Upper lobe of left lung (tissue), 6 donors: Measurements from ENCODE around the gene GDNF. TPM values are rescaled to one million over a fixed set of nuclear protein-coding genes. Genes with fewer than 3 reads are reported as not detected.
"Not testable (repeated sequence)": the region's sequence is repeated elsewhere in the genome, so short reads cannot be mapped to it uniquely, and the experiment has no call there.

Experiments used
- ATAC-seq, 2 donors: fragments of 200-7000 bp; cut with Tn5 transposase; one replicate each; pipeline ENCODE4 v1.9.1; 2022; ENCODE audit warnings: mild to moderate bottlenecking in 2 of 2, moderate library complexity in 2 of 2; ENCODE audit not compliant: low FRiP score in 2 of 2
- DNase-seq, 2 donors: peaks; one replicate each; pipeline ENCODE4 v3.0.0-alpha.2; 2019 to 2020
- H3K27ac ChIP-seq, 4 donors: fragments of 200-600 bp; sonication (generic); one replicate each; pipeline ENCODE4 v1.5.1; 2016 to 2019
- H3K27me3 ChIP-seq, 4 donors: fragments of 200-600 bp; sonication (generic); one replicate each; pipeline ENCODE4 v1.5.1; 2017 to 2019
- H3K36me3 ChIP-seq, 4 donors: fragments of 200-600 bp; sonication (generic); one replicate each; pipeline ENCODE4 v1.5.1; 2016 to 2019
- H3K4me1 ChIP-seq, 4 donors: fragments of 200-600 bp; sonication (generic); one replicate each; pipeline ENCODE4 v1.5.1; 2018 to 2019
- H3K4me3 ChIP-seq, 4 donors: fragments of 200-600 bp; sonication (generic); one replicate each; pipeline ENCODE4 v1.5.1; 2017 to 2019; ENCODE audit warnings: mild to moderate bottlenecking in 2 of 4, moderate library complexity in 1 of 4
- H3K9me3 ChIP-seq, 4 donors: fragments of 200-600 bp; sonication (generic); one replicate each; pipeline ENCODE4 v1.5.1; 2018 to 2019
- CTCF ChIP-seq, 6 experiments: fragments of 450-650 bp in 4 of 6; fragments of 200-600 bp in 2 of 6; sonication (generic) in 2 of 6; IDR thresholded peaks; one replicate each; pipeline ENCODE4 v1.5.1; 2016 to 2019; ENCODE audit warnings: antibody characterized with exemption in 6 of 6
- EP300 ChIP-seq, 4 donors: sonication (generic); formaldehyde crosslinking; IDR thresholded peaks; one replicate each; pipeline ENCODE4 v1.5.1; 2017; ENCODE audit warnings: antibody characterized with exemption in 4 of 4, control low read depth in 2 of 4
- POLR2A ChIP-seq, 4 donors: fragments of 450-650 bp; IDR thresholded peaks; one replicate each; pipeline ENCODE4 v1.5.1; 2016 to 2017; ENCODE audit warnings: antibody characterized with exemption in 4 of 4, mild to moderate bottlenecking in 2 of 4
- POLR2AphosphoS5 ChIP-seq, 2 donors: sonication (generic); formaldehyde crosslinking; IDR thresholded peaks; one replicate each; pipeline ENCODE4 v1.5.1; 2017; ENCODE audit warnings: antibody characterized with exemption in 2 of 2
- WGBS, 2 donors: methylation state at CpG; one replicate each; pipeline ENCODE4 v1.1.5; 2017 to 2018; 5-methylcytosine and 5-hydroxymethylcytosine counted together
- total RNA-seq, 6 donors: library from RNA; depleted of rRNA in 4 of 6; stranded (reverse); fragments of >200 nt in 4 of 6; gene quantifications; one replicate each; pipeline versions ENCODE4 v1.1.0 to v1.2.1, GENCODE V29; 2016 to 2021
- donor health status: DM: no; HTN: no; CAD: no; lungs with moderate emphysema.
- donor health status: DM: no; HTN: yes; CAD: no; lungs with severe emphysema.

GDNF gene
- total RNA-seq, 6 donors from 2014 or later: 0.15 to 0.20 TPM; not detected in 4

GRCh38 chr5:37791321-37791720, 48.5 kb downstream of the GDNF start:
- DNase-seq: no peak

GRCh38 chr5:37789991-37790390, 49.9 kb downstream of the GDNF start:
- Histone ChIP-seq H3K9me3 (peaks cover 0 to 8% (median 4%) of the 10 kb centered on the region in 4 donors), H3K27ac (no peak overlapping the region), H3K4me3 (no peak overlapping the region), H3K27me3 (no peaks in the 10 kb centered on the region), H3K36me3 (no peaks in the 10 kb centered on the region), H3K4me1 (no peaks in the 10 kb centered on the region)
- TF ChIP-seq POLR2A (IDR thresholded peaks at IDR 0.05): no peak
- TF ChIP-seq EP300 (IDR thresholded peaks at IDR 0.05): no peak
- TF ChIP-seq POLR2AphosphoS5 (IDR thresholded peaks at IDR 0.05): no peak
- no peak for TF ChIP-seq CTCF (IDR thresholded peaks at IDR 0.05)
- WGBS, 2 donors: 69 to 70% methylated on average over 2 of the region's 2 CpGs
- no peak for DNase-seq
- ATAC-seq: no peak

More at GRCh38 chr5:37791321-37791720, 48.5 kb downstream of the GDNF start:
- no peaks in the 10 kb centered on the region for H3K4me1 ChIP-seq
- H3K36me3 ChIP-seq: no peaks in the 10 kb centered on the region
- H3K9me3 ChIP-seq: peaks cover 0 to 12% (median 8%) of the 10 kb centered on the region in 4 donors
- TF ChIP-seq EP300 (IDR thresholded peaks at IDR 0.05): no peak
- no peak for TF ChIP-seq CTCF (IDR thresholded peaks at IDR 0.05)
- no peak for TF ChIP-seq POLR2A (IDR thresholded peaks at IDR 0.05)
- TF ChIP-seq POLR2AphosphoS5 (IDR thresholded peaks at IDR 0.05): no peak
- 54 to 66% methylated on average over 2 of the region's 2 CpGs for WGBS, 2 donors
- ATAC-seq: no peak
- H3K4me3 ChIP-seq: no peak overlapping the region
- no peak overlapping the region for H3K27ac ChIP-seq
- H3K27me3 ChIP-seq: no peaks in the 10 kb centered on the region

GRCh38 chr5:37787742-37788141, 52.1 kb downstream of the GDNF start:
- no peaks in the 10 kb centered on the region for H3K4me1 ChIP-seq
- no peaks in the 10 kb centered on the region for H3K9me3 ChIP-seq
- ATAC-seq (no peak), DNase-seq (no peak)
- no peak overlapping the region for H3K4me3 ChIP-seq
- no peaks in the 10 kb centered on the region for H3K36me3 ChIP-seq
- no peaks in the 10 kb centered on the region for H3K27me3 ChIP-seq
- no peak for TF ChIP-seq CTCF (IDR thresholded peaks at IDR 0.05)
- no peak for TF ChIP-seq POLR2AphosphoS5 (IDR thresholded peaks at IDR 0.05)
- no peak for TF ChIP-seq EP300 (IDR thresholded peaks at IDR 0.05)
- no peak for TF ChIP-seq POLR2A (IDR thresholded peaks at IDR 0.05)
- 77 to 79% methylated on average over 6 of the region's 6 CpGs for WGBS, 2 donors
- no peak overlapping the region for H3K27ac ChIP-seq

- no peaks in the 10 kb centered on the region for H3K9me3 ChIP-seq
- ATAC-seq (no peak), DNase-seq (no peak)
- TF ChIP-seq POLR2A (IDR thresholded peaks at IDR 0.05) (no peak), EP300 (IDR thresholded peaks at IDR 0.05) (no peak), POLR2AphosphoS5 (IDR thresholded peaks at IDR 0.05) (no peak), CTCF (IDR thresholded peaks at IDR 0.05) (no peak)
- no peaks in the 10 kb centered on the region for H3K27me3 ChIP-seq
- no peak overlapping the region for H3K4me3 ChIP-seq
- WGBS, 2 donors: 88 to 94% methylated on average over 5 of the region's 5 CpGs
- no peaks in the 10 kb centered on the region for H3K36me3 ChIP-seq
- no peaks in the 10 kb centered on the region for H3K4me1 ChIP-seq
- no peak overlapping the region for H3K27ac ChIP-seq
Measured at GRCh38 chr5:37786862-37787519, 52.9 kb downstream of the GDNF start.

GRCh38 chr5:37786416-37786815, 53.4 kb downstream of the GDNF start:
- ATAC-seq (no peak), DNase-seq (no peak)
- H3K27me3 ChIP-seq: no peaks in the 10 kb centered on the region
- TF ChIP-seq POLR2AphosphoS5 (IDR thresholded peaks at IDR 0.05) (no peak), EP300 (IDR thresholded peaks at IDR 0.05) (no peak), POLR2A (IDR thresholded peaks at IDR 0.05) (no peak), CTCF (IDR thresholded peaks at IDR 0.05) (no peak)
- no peaks in the 10 kb centered on the region for H3K4me1 ChIP-seq
- WGBS, 2 donors: 86 to 89% methylated on average over 2 of the region's 2 CpGs
- H3K36me3 ChIP-seq: no peaks in the 10 kb centered on the region
- H3K27ac ChIP-seq: no peak overlapping the region
- H3K4me3 ChIP-seq: no peak overlapping the region
- H3K9me3 ChIP-seq: no peaks in the 10 kb centered on the region

- not testable (repeated sequence) for H3K36me3 ChIP-seq
- WGBS, 2 donors: 71 to 73% methylated on average over 8 of the region's 8 CpGs
Measured at GRCh38 chr5:37781409-37781808, 58.4 kb downstream of the GDNF start.

More at GRCh38 chr5:37781409-37781808, 58.4 kb downstream of the GDNF start:
- DNase-seq, H3K4me1 ChIP-seq, H3K9me3 ChIP-seq, H3K4me3 ChIP-seq, H3K27me3 ChIP-seq, ATAC-seq, H3K27ac ChIP-seq: not testable (repeated sequence)
